Effector memory CD4-positive, alpha-beta T cell (primary cell): ENCODE measurements around the gene PLCB1.
"Not testable (repeated sequence)": the region's sequence is repeated elsewhere in the genome, so short reads cannot be mapped to it uniquely, and the experiment has no call there.

Source experiments
- DNase-seq, 3 donors: peaks; one replicate each; pipeline ENCODE4 v3.0.0-alpha.2; 2020
- H3K27ac ChIP-seq: 2 replicates; pipeline ENCODE4 v1.7.0; 2013; ENCODE audit warnings: mild to moderate bottlenecking, low read length, moderate library complexity; ENCODE audit not compliant: insufficient read depth, poor library complexity, severe bottlenecking
- H3K27me3 ChIP-seq: replicated peaks from 2 replicates; pipeline ENCODE4 v1.7.0; 2013; ENCODE audit warnings: mild to moderate bottlenecking, low read length; ENCODE audit not compliant: insufficient read depth, control insufficient read depth, poor library complexity, severe bottlenecking
- H3K36me3 ChIP-seq: 2 replicates; pipeline ENCODE4 v1.7.0; 2013; ENCODE audit warnings: mild to moderate bottlenecking, low read length, moderate library complexity; ENCODE audit not compliant: control insufficient read depth, insufficient read depth
- H3K4me1 ChIP-seq: 2 replicates; pipeline ENCODE4 v1.7.0; 2013; ENCODE audit warnings: low read length, mild to moderate bottlenecking; ENCODE audit not compliant: control insufficient read depth, insufficient read depth, poor library complexity, severe bottlenecking
- H3K4me3 ChIP-seq: 2 replicates; pipeline ENCODE4 v1.7.0; 2013; ENCODE audit warnings: low read length, low read depth, mild to moderate bottlenecking; ENCODE audit not compliant: insufficient read depth, poor library complexity, severe bottlenecking
- H3K9me3 ChIP-seq: 2 replicates; pipeline ENCODE4 v1.7.0; 2013; ENCODE audit warnings: mild to moderate bottlenecking, low read length, moderate library complexity; ENCODE audit not compliant: control insufficient read depth

Gene PLCB1

GRCh38 chr20:8155812-8156211 lies 23.7 kb downstream of the PLCB1 start:
- peaks cover 25% of the 10 kb centered on the region for H3K4me1 ChIP-seq

GRCh38 chr20:8156235-8157079 lies 24.4 kb downstream of the PLCB1 start:
- peaks cover 25% of the 10 kb centered on the region for H3K4me1 ChIP-seq
- H3K36me3 ChIP-seq = no peaks in the 10 kb centered on the region
- H3K27ac ChIP-seq = peak overlapping the region; percentile 16
- no peaks in the 10 kb centered on the region for H3K27me3 ChIP-seq
- no peak overlapping the region for H3K4me3 ChIP-seq
- peak in 1 of 3 donors; percentile 6 for DNase-seq
- no peaks in the 10 kb centered on the region for H3K9me3 ChIP-seq

More at GRCh38 chr20:8155812-8156211, 23.7 kb downstream of the PLCB1 start:
- Histone ChIP-seq H3K4me3 (no peak overlapping the region), H3K36me3 (no peaks in the 10 kb centered on the region), H3K27me3 (no peaks in the 10 kb centered on the region), H3K9me3 (no peaks in the 10 kb centered on the region), H3K27ac (peak overlapping the region; percentile 16)
- DNase-seq = no peak

DNA sequence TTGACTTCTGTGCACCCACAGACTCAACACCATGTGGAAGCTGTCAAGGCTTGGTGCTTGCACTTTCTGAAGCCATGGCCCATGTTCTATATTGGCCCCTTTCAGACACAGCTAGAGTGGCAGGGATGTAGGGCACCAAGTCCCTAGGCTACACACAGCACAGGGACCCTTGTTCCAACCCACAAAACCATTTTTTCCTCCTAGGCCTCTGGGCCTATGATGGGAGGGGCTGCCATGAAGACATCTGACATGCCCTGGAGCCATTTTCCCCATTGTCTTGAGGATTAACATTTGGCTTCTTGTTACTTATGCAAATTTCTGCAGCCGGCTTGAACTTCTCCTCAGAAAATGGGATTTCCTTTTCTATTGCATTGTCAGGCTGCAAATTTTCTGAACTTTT lies 27.2 kb downstream of the PLCB1 start:
- DNase-seq, H3K36me3 ChIP-seq, H3K9me3 ChIP-seq, H3K27me3 ChIP-seq, H3K27ac ChIP-seq, H3K4me3 ChIP-seq: not testable (repeated sequence)
- H3K4me1 ChIP-seq = peaks cover 13% of the 10 kb centered on the region

DNA sequence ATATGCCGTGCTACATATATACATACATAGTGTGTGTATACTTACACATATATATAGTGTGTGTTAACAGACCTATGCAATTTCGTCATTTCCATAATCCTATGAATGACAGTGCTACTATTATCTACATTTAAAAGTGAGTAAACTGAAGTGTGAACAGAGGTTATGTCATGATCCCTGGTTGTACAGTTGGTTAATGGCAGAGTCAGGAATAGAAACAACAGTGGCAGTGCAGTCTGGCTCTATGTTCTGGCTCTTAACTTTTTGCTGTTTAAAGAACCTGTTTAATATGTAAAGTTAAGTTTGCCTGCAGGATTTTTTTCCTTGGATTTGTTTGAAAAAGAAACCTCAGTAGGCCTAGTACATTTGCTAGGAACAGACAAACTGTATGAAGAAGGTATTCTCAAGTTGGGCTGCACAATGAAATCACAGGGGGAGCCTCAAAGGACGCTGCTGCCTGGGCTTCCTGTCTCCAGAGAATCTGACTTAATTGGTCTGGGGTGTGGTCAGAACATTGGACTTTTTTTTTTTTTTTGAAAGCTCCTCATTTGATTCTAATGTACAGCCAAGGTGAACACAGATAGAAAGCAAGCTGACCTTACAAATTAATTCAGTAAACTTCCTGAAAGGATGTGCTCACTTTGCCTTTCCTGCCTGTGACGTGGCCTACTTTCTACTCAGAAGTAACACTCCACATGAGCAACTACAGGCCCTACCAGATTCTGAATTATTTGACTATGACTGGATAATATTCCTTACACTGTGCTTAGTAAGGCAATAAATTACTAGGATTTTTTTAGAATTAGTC lies 29.4 kb downstream of the PLCB1 start:
- no peak overlapping the region for H3K27ac ChIP-seq
- peaks cover 5% of the 10 kb centered on the region for H3K4me1 ChIP-seq
- H3K27me3 ChIP-seq = no peaks in the 10 kb centered on the region
- H3K36me3 ChIP-seq = no peaks in the 10 kb centered on the region
- no peak overlapping the region for H3K4me3 ChIP-seq
- no peaks in the 10 kb centered on the region for H3K9me3 ChIP-seq
- no peak for DNase-seq

DNA sequence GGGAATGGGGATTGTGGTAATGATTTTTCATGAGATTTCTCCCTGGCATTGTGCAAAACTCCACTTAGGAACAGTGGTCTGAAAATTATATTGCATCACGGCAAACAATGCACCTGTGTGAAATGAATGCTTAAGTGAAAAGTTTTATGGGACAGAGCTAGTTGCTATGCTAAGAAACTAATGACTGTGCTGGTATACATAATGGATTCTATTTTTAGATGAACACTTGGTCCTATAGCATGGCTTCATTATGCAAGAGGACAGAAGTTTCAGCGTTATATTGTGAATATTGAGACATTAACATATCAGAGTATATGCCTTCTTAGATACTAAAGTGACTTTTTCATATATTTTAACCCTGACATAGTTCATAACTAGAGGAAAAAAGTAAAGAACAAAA lies 30.5 kb downstream of the PLCB1 start:
- H3K9me3 ChIP-seq = no peaks in the 10 kb centered on the region
- no peak for DNase-seq
- no peak overlapping the region for H3K27ac ChIP-seq
- H3K36me3 ChIP-seq = no peaks in the 10 kb centered on the region
- H3K4me3 ChIP-seq = no peak overlapping the region
- no peaks in the 10 kb centered on the region for H3K4me1 ChIP-seq
- H3K27me3 ChIP-seq = no peaks in the 10 kb centered on the region

DNA sequence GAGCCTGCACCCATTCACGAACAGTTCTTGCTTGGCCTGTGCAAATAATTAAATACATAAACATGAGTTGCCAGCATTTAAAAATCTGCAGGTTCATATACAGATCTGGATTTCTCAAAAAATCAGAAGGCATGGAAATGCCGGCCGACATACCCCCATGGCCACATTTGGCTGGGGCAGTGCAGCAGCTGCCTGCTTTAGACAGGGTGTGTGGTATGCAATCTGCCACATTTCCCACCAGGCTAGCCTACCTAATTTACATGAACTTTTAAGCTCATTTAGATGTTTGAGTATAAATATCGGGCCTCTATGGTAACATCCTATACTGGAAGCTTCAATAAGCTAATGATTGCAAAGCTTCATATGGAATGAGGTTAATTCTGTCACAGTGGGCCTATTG lies 31.5 kb downstream of the PLCB1 start:
- no peak for DNase-seq

GRCh38 chr20:8166730-8167129 lies 34.7 kb downstream of the PLCB1 start:
- Histone ChIP-seq H3K36me3 (no peaks in the 10 kb centered on the region), H3K27ac (no peak overlapping the region), H3K4me1 (no peaks in the 10 kb centered on the region), H3K27me3 (no peaks in the 10 kb centered on the region), H3K4me3 (no peak overlapping the region), H3K9me3 (no peaks in the 10 kb centered on the region)
- no peak for DNase-seq

More for the DNA sequence above, 31.5 kb downstream of the PLCB1 start:
- Histone ChIP-seq H3K27ac (no peak overlapping the region), H3K36me3 (no peaks in the 10 kb centered on the region), H3K27me3 (no peaks in the 10 kb centered on the region), H3K9me3 (no peaks in the 10 kb centered on the region), H3K4me1 (no peaks in the 10 kb centered on the region), H3K4me3 (no peak overlapping the region)

GRCh38 chr20:8168785-8169288 lies 36.8 kb downstream of the PLCB1 start:
- Histone ChIP-seq H3K27ac (no peak overlapping the region), H3K4me3 (no peak overlapping the region), H3K4me1 (no peaks in the 10 kb centered on the region), H3K27me3 (no peaks in the 10 kb centered on the region), H3K9me3 (no peaks in the 10 kb centered on the region), H3K36me3 (no peaks in the 10 kb centered on the region)
- no peak for DNase-seq

DNA sequence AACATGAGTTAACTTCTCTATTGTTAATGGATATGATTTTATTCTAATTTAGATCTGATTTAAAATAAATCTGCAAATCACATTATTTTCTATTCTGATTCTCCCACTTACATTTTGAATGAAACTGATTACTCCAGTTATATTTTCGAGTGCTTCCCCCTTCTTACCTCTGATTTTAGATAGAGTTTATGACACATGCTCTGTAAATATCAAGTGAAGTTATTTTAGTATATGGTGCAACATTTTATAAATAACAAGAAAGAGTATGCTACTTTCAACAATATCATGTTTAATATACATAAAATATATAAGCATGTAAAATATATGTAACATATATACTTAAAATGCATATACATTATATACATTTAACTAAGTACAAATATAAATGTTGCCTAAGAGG lies 38.9 kb downstream of the PLCB1 start:
- Histone ChIP-seq H3K4me3 (no peak overlapping the region), H3K36me3 (no peaks in the 10 kb centered on the region), H3K9me3 (no peaks in the 10 kb centered on the region), H3K27ac (no peak overlapping the region), H3K27me3 (no peaks in the 10 kb centered on the region), H3K4me1 (no peaks in the 10 kb centered on the region)
- DNase-seq = no peak

- H3K4me1 ChIP-seq = no peaks in the 10 kb centered on the region
- no peak overlapping the region for H3K27ac ChIP-seq
- no peaks in the 10 kb centered on the region for H3K36me3 ChIP-seq
- no peak for DNase-seq
- H3K27me3 ChIP-seq = no peaks in the 10 kb centered on the region
- H3K4me3 ChIP-seq = no peak overlapping the region
- no peaks in the 10 kb centered on the region for H3K9me3 ChIP-seq
These were observed 40.1 kb downstream of the PLCB1 start for GRCh38 chr20:8172191-8172590.
